Esophagus muscularis mucosa (tissue), 4 donors: Measurements from ENCODE around the gene ROBO1. TPM values are rescaled to one million over a fixed set of nuclear protein-coding genes. Genes with fewer than 3 reads are reported as not detected.

ENCODE experiments used
- DNase-seq: peaks from one replicate; pipeline ENCODE4 v3.0.0-alpha.2; 2017; ENCODE audit errors: extremely low spot score
- H3K27ac ChIP-seq, 4 donors: fragments of 200-600 bp; sonication (generic); replicated peaks in 1 of 4; 1 replicate in 3 of 4; 2 replicates in 1 of 4; pipeline ENCODE4 v1.5.1; 2016 to 2019; ENCODE audit warnings: mild to moderate bottlenecking in 1 of 4
- H3K27me3 ChIP-seq, 4 donors: fragments of 200-600 bp; sonication (generic); one replicate each; pipeline versions ENCODE4 v1.5.1 to v1.6.0; 2016 to 2019
- H3K36me3 ChIP-seq, 4 donors: fragments of 200-600 bp; sonication (generic); one replicate each; pipeline ENCODE4 v1.5.1; 2016 to 2019
- H3K4me1 ChIP-seq, 4 donors: fragments of 200-600 bp; sonication (generic); one replicate each; pipeline ENCODE4 v1.5.1; 2016 to 2019
- H3K4me3 ChIP-seq, 4 donors: fragments of 200-600 bp; sonication (generic); 1 replicate in 2 of 4; 2 replicates in 2 of 4; pipeline ENCODE4 v1.5.1; 2016 to 2019; ENCODE audit warnings: mild to moderate bottlenecking in 4 of 4, moderate library complexity in 1 of 4
- H3K9me3 ChIP-seq, 4 donors: fragments of 200-600 bp; sonication (generic); 1 replicate in 3 of 4; 2 replicates in 1 of 4; pipeline ENCODE4 v1.5.1; 2016 to 2019
- CTCF ChIP-seq, 3 experiments: fragments of 200-600 bp in 2 of 3; fragments of 450-650 bp in 1 of 3; sonication (generic) in 2 of 3; IDR thresholded peaks; one replicate each; pipeline ENCODE4 v1.5.1; 2017 to 2019; ENCODE audit warnings: antibody characterized with exemption in 3 of 3, mild to moderate bottlenecking in 2 of 3, moderate library complexity in 1 of 3
- EP300 ChIP-seq: sonication (generic); formaldehyde crosslinking; IDR thresholded peaks from one replicate; pipeline ENCODE4 v1.6.1; 2017; ENCODE audit warnings: antibody characterized with exemption
- POLR2A ChIP-seq: fragments of 450-650 bp; IDR thresholded peaks from one replicate; pipeline ENCODE4 v1.6.1; 2017; ENCODE audit warnings: antibody characterized with exemption, moderate library complexity, mild to moderate bottlenecking, low read depth
- POLR2AphosphoS5 ChIP-seq, 2 donors: sonication (generic); formaldehyde crosslinking; IDR thresholded peaks; one replicate each; pipeline ENCODE4 v1.6.1; 2017; ENCODE audit warnings: antibody characterized with exemption in 2 of 2
- WGBS: methylation state at CpG from one replicate; pipeline ENCODE4 v1.1.5; 2018; 5-methylcytosine and 5-hydroxymethylcytosine counted together
- intact Hi-C: fragments of 100-400 bp; cut with DNase I; formaldehyde crosslinking; loops from one replicate; pipeline ENCODE4 v1.15.1; 2023
- total RNA-seq, 4 donors: library from RNA; depleted of rRNA; stranded (reverse); fragments of >200 nt; gene quantifications; one replicate each; pipeline versions ENCODE4 v1.1.0 to v1.2.1, GENCODE V29; 2016

Gene ROBO1
- total RNA-seq, 4 donors from 2014 or later = 9.6 to 14.2 (median 12.6) TPM

- intact Hi-C loops = no loop called here
- Histone ChIP-seq H3K4me3 (no peak overlapping the region), H3K9me3 (peaks cover 0 to 6% (median 0%) of the 10 kb centered on the region in 4 donors), H3K4me1 (no peaks in the 10 kb centered on the region), H3K27me3 (no peaks in the 10 kb centered on the region), H3K27ac (no peak overlapping the region), H3K36me3 (no peaks in the 10 kb centered on the region)
- TF ChIP-seq EP300 = no peak
- no peak for TF ChIP-seq CTCF (IDR thresholded peaks at IDR 0.05)
- no peak for TF ChIP-seq POLR2AphosphoS5 (IDR thresholded peaks at IDR 0.05)
- no peak for TF ChIP-seq POLR2A
- DNase-seq = no peak
- 41% methylated on average over 1 of the region's 1 CpG for WGBS
These were observed 567.3 kb downstream of the ROBO1 start for GRCh38 chr3:79200456-79200855.

- no peaks in the 10 kb centered on the region for H3K4me1 ChIP-seq
- no peak for DNase-seq
- peaks cover 0 to 6% (median 0%) of the 10 kb centered on the region in 4 donors for H3K9me3 ChIP-seq
- intact Hi-C loops = no loop called here
- 39% methylated on average over 1 of the region's 1 CpG for WGBS
- H3K27ac ChIP-seq = no peak overlapping the region
- H3K36me3 ChIP-seq = no peaks in the 10 kb centered on the region
- H3K27me3 ChIP-seq = no peaks in the 10 kb centered on the region
- no peak for TF ChIP-seq POLR2AphosphoS5 (IDR thresholded peaks at IDR 0.05)
- no peak for TF ChIP-seq EP300
- TF ChIP-seq POLR2A = no peak
- TF ChIP-seq CTCF (IDR thresholded peaks at IDR 0.05) = no peak
- no peak overlapping the region for H3K4me3 ChIP-seq
These were observed 567.8 kb downstream of the ROBO1 start for GRCh38 chr3:79199966-79200365.

GRCh38 chr3:79187426-79187825, 580.4 kb downstream of the ROBO1 start:
- Histone ChIP-seq H3K4me3 (no peak overlapping the region), H3K36me3 (no peaks in the 10 kb centered on the region), H3K9me3 (no peaks in the 10 kb centered on the region), H3K27me3 (no peaks in the 10 kb centered on the region), H3K27ac (no peak overlapping the region), H3K4me1 (no peaks in the 10 kb centered on the region)
- WGBS = 62% methylated on average over 5 of the region's 5 CpGs
- TF ChIP-seq POLR2AphosphoS5 (IDR thresholded peaks at IDR 0.05) = no peak
- no peak for TF ChIP-seq EP300
- TF ChIP-seq CTCF (IDR thresholded peaks at IDR 0.05) = no peak
- no peak for TF ChIP-seq POLR2A
- intact Hi-C loops = no loop called here
- no peak for DNase-seq

- no peaks in the 10 kb centered on the region for H3K9me3 ChIP-seq
- WGBS = 49% methylated on average over 3 of the region's 3 CpGs
- no peaks in the 10 kb centered on the region for H3K4me1 ChIP-seq
- no peaks in the 10 kb centered on the region for H3K36me3 ChIP-seq
- intact Hi-C loops = no loop called here
- no peak for TF ChIP-seq POLR2A
- no peak for TF ChIP-seq EP300
- TF ChIP-seq CTCF (IDR thresholded peaks at IDR 0.05) = no peak
- no peak for TF ChIP-seq POLR2AphosphoS5 (IDR thresholded peaks at IDR 0.05)
- H3K27ac ChIP-seq = no peak overlapping the region
- no peak overlapping the region for H3K4me3 ChIP-seq
- H3K27me3 ChIP-seq = no peaks in the 10 kb centered on the region
- DNase-seq = no peak
These were observed 583.5 kb downstream of the ROBO1 start for GRCh38 chr3:79184251-79184650.

- WGBS = 91% methylated on average over 1 of the region's 1 CpG
- DNase-seq = no peak
- intact Hi-C loops = no loop called here
These were observed 584.3 kb downstream of the ROBO1 start for GRCh38 chr3:79183496-79183895.

More at GRCh38 chr3:79183496-79183895, 584.3 kb downstream of the ROBO1 start:
- no peak for TF ChIP-seq POLR2A
- TF ChIP-seq CTCF (IDR thresholded peaks at IDR 0.05) = no peak
- TF ChIP-seq POLR2AphosphoS5 (IDR thresholded peaks at IDR 0.05) = no peak
- TF ChIP-seq EP300 = no peak
- no peaks in the 10 kb centered on the region for H3K9me3 ChIP-seq
- H3K27ac ChIP-seq = no peak overlapping the region
- no peaks in the 10 kb centered on the region for H3K36me3 ChIP-seq
- no peaks in the 10 kb centered on the region for H3K4me1 ChIP-seq
- H3K27me3 ChIP-seq = no peaks in the 10 kb centered on the region
- no peak overlapping the region for H3K4me3 ChIP-seq
